SK-N-MC (cell line): Measurements from ENCODE around the gene SOS1.
"Not testable (repeated sequence)": the region's sequence is repeated elsewhere in the genome, so short reads cannot be mapped to it uniquely, and the experiment has no call there.

Experiments
- EZH2 ChIP-seq: fragments of 200-600 bp; sonication (generic); IDR thresholded peaks from one replicate; pipeline ENCODE4 v1.6.1; 2017; ENCODE audit warnings: antibody characterized with exemption
- FOXP2 ChIP-seq: optimal IDR thresholded peaks from 2 replicates; pipeline ENCODE3; 2011; ENCODE audit warnings: mild to moderate bottlenecking, moderate library complexity; ENCODE audit not compliant: insufficient read depth; ENCODE audit errors: extremely low read length, control extremely low read depth
- POLR2AphosphoS5 ChIP-seq: IDR thresholded peaks from 2 replicates; pipeline ENCODE4 v1.6.1; 2012; ENCODE audit warnings: mild to moderate bottlenecking, low read depth, low read length, borderline replicate concordance

GRCh38 chr2:39155573-39155972, 34.7 kb upstream of the SOS1 start:
- not testable (repeated sequence) for TF ChIP-seq POLR2AphosphoS5, EZH2, FOXP2
